ENCODE measurements around the gene CDK3.
"Not testable (repeated sequence)": the region's sequence is repeated elsewhere in the genome, so short reads cannot be mapped to it uniquely, and the experiment has no call there.

CDK3 gene

GRCh38 chr17:76044475-76045007 lies 43.9 kb downstream of the CDK3 start:
- DNase-seq = not testable (repeated sequence)

- DNase-seq = no peak
Measured at GRCh38 chr17:76046064-76046463, 45.4 kb downstream of the CDK3 start.

GRCh38 chr17:76048025-76048605 lies 47.5 kb downstream of the CDK3 start:
- DNase-seq = no peak

GRCh38 chr17:76048711-76049110 lies 48.1 kb downstream of the CDK3 start:
- DNase-seq = no peak

- no peak for DNase-seq
Measured at GRCh38 chr17:76049239-76049638, 48.6 kb downstream of the CDK3 start.

- no peak for DNase-seq
Measured at GRCh38 chr17:76049836-76050537, 49.3 kb downstream of the CDK3 start.

- no peak for DNase-seq
Measured at GRCh38 chr17:76050538-76051467, 50.1 kb downstream of the CDK3 start.

GRCh38 chr17:76051561-76051960 lies 50.9 kb downstream of the CDK3 start:
- no peak for DNase-seq

GRCh38 chr17:76053246-76054111 lies 52.8 kb downstream of the CDK3 start:
- DNase-seq = no peak

GRCh38 chr17:76054112-76054476 lies 53.4 kb downstream of the CDK3 start:
- DNase-seq = no peak

Measured in right hindlimb (tissue), 1 donor.